ENCODE results near the gene IFFO2. TPM values are rescaled to one million over a fixed set of nuclear protein-coding genes. Genes with fewer than 3 reads are reported as not detected.

The IFFO2 gene
- total RNA-seq, 4 donors from 2014 or later = 4.1 to 19.4 (median 7.3) TPM

DNA sequence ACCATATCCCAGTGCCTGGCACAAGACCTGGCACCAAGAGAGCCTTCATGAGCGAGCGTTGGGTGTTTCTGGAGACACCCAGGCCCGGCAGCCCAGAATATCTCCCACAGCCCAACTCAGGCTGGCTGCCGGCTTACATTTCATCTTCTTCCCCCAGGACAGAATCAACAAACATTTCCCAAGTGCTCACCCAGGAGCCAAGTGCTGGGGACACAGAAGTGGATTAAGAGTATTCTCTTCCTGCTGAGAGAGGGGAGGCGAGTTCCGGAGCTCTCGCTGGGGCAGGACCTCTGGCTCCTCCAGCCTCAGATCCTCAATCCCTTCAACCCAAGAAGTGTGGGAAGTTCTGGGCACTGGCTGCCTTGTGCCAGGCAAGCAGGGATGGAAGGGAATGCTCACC, 23.6 kb downstream of the IFFO2 start:
- intact Hi-C loops (cut with DNase I; ENCODE audit: low total_unique reads) = no loop called here
- no peaks in the 10 kb centered on the region for H3K27me3 ChIP-seq
- no peak overlapping the region for H3K4me3 ChIP-seq
- H3K4me1 ChIP-seq = peaks cover 0 to 1% of the 10 kb centered on the region in 2 donors
- TF ChIP-seq POLR2A (IDR thresholded peaks at IDR 0.05) = no peak
- TF ChIP-seq, protein P1, sequence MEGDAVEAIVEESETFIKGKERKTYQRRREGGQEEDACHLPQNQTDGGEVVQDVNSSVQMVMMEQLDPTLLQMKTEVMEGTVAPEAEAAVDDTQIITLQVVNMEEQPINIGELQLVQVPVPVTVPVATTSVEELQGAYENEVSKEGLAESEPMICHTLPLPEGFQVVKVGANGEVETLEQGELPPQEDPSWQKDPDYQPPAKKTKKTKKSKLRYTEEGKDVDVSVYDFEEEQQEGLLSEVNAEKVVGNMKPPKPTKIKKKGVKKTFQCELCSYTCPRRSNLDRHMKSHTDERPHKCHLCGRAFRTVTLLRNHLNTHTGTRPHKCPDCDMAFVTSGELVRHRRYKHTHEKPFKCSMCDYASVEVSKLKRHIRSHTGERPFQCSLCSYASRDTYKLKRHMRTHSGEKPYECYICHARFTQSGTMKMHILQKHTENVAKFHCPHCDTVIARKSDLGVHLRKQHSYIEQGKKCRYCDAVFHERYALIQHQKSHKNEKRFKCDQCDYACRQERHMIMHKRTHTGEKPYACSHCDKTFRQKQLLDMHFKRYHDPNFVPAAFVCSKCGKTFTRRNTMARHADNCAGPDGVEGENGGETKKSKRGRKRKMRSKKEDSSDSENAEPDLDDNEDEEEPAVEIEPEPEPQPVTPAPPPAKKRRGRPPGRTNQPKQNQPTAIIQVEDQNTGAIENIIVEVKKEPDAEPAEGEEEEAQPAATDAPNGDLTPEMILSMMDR (IDR thresholded peaks at IDR 0.05) = no peak
- no peaks in the 10 kb centered on the region for H3K9me3 ChIP-seq
- H3K27ac ChIP-seq = no peak overlapping the region
- H3K36me3 ChIP-seq = no peaks in the 10 kb centered on the region
- no peak for DNase-seq

DNA sequence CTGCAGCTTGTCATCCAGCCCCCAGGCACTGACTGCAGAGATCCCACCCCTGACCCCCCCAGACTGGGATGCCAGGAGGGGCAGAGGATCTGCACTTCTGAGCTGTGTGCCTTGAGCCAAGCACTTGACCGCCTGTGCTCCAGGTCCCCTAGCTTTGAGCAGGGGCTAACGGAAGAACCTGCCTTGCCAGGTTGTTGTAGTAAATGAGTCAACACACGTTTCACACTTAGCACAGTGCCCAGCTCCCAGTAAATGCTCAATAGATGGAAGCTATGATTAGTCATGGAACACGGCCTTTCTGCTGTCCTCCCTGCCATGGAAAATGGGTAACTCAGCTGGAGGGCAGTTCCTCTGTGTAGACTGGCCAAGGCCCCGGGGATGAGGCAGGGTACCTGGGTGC, 24.1 kb downstream of the IFFO2 start:
- intact Hi-C loops (cut with DNase I; ENCODE audit: low total_unique reads) = no loop called here

DNA sequence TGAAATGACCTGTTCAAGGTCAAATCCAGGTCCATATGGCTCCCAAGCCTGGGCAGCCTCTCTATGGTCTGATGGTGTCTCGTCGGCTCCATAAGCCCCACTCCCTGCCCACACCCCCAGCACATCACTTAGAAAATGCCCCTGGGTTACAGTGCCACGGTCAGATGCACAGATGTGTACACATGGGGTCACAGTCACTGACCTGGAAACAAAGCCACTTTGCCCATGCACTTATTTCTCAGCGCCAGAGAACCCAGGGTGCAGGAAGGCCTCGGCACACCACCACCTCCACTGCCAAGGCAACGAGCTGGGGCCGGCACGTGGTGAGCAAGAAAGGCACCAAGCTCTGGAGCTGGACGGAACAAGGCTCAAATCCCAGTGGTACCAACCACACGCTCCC, 24.7 kb downstream of the IFFO2 start:
- H3K36me3 ChIP-seq = no peaks in the 10 kb centered on the region
- no peak for DNase-seq
- no peak overlapping the region for H3K27ac ChIP-seq
- H3K9me3 ChIP-seq = no peaks in the 10 kb centered on the region
- H3K4me3 ChIP-seq = no peak overlapping the region
- intact Hi-C loops (cut with DNase I; ENCODE audit: low total_unique reads) = no loop called here
- TF ChIP-seq, protein P1 (IDR thresholded peaks at IDR 0.05) = no peak
- no peak for TF ChIP-seq POLR2A (IDR thresholded peaks at IDR 0.05)
- H3K27me3 ChIP-seq = no peaks in the 10 kb centered on the region
- H3K4me1 ChIP-seq = peaks cover 0 to 12% of the 10 kb centered on the region in 2 donors

More for the DNA sequence above, 24.1 kb downstream of the IFFO2 start:
- Histone ChIP-seq H3K27me3 (no peaks in the 10 kb centered on the region), H3K27ac (no peak overlapping the region), H3K4me3 (no peak overlapping the region), H3K4me1 (peaks cover 0 to 6% of the 10 kb centered on the region in 2 donors), H3K9me3 (no peaks in the 10 kb centered on the region), H3K36me3 (no peaks in the 10 kb centered on the region)
- no peak for DNase-seq
- TF ChIP-seq, protein P1 (IDR thresholded peaks at IDR 0.05) = no peak
- no peak for TF ChIP-seq POLR2A (IDR thresholded peaks at IDR 0.05)

DNA sequence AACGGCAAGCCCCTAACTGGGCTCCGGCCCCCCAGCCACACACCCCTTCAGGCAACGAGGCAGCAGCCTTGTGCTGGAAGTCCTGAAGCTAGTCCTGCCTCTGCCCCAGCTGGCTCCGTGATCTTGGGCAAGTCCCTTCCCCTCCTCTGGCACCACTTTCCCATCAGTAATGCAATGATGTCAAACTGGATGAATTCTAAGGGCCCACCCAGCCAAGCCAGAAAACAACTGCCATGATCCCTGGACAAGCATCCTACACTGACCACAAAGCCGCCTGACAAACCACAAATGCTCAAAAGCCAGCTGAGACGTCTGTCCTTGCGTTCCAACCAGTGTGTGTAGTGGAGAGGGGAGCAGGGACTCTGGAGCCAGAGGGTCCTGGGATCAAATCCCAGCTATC, 26.8 kb downstream of the IFFO2 start:
- H3K27ac ChIP-seq = no peak overlapping the region
- intact Hi-C loops (cut with DNase I; ENCODE audit: low total_unique reads) = no loop called here
- H3K36me3 ChIP-seq = no peaks in the 10 kb centered on the region
- H3K4me1 ChIP-seq = peaks cover 0 to 13% of the 10 kb centered on the region in 2 donors
- no peaks in the 10 kb centered on the region for H3K27me3 ChIP-seq
- TF ChIP-seq, protein P1 (IDR thresholded peaks at IDR 0.05) = no peak
- no peaks in the 10 kb centered on the region for H3K9me3 ChIP-seq
- no peak overlapping the region for H3K4me3 ChIP-seq
- no peak for DNase-seq

DNA sequence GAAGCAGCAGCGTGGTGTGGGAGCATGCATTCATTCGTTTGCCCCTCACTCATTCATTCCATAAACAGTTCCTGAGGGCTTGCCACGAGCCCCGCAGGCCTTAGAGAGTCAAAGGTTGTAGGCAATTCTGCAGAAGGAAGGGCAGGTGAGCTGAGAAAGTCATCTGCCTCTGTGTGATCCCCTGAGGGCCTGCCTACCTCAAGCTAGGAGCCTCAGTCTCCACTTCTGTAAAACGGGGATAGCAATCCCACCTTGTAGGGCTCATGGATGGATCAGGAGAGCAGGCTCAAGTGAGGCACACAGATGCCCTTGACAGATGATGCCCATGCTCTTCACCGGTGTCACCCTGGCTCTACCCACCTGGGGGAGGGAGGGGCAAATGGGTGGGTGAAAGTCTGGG, 27.5 kb downstream of the IFFO2 start:
- peaks cover 1 to 20% of the 10 kb centered on the region in 2 donors for H3K4me1 ChIP-seq
- H3K27ac ChIP-seq = no peak overlapping the region
- intact Hi-C loops (cut with DNase I; ENCODE audit: low total_unique reads) = no loop called here
- TF ChIP-seq, protein P1 (IDR thresholded peaks at IDR 0.05) = no peak
- no peak for TF ChIP-seq POLR2A (IDR thresholded peaks at IDR 0.05)
- H3K27me3 ChIP-seq = no peaks in the 10 kb centered on the region
- DNase-seq = no peak
- no peaks in the 10 kb centered on the region for H3K9me3 ChIP-seq
- H3K36me3 ChIP-seq = no peaks in the 10 kb centered on the region
- no peak overlapping the region for H3K4me3 ChIP-seq
